IMR-90 (cell line): Measurements from ENCODE around the gene XPR1.
"Not testable (repeated sequence)": the region's sequence is repeated elsewhere in the genome, so short reads cannot be mapped to it uniquely, and the experiment has no call there.

ENCODE experiments used
- CHD1 ChIP-seq: IDR thresholded peaks from 2 replicates; pipeline ENCODE4 v1.6.1; 2012; ENCODE audit warnings: low read depth, low read length, improper control_type of control experiment
- CTCF ChIP-seq: conservative IDR thresholded peaks from 2 replicates; pipeline ENCODE4 v1.5.1; 2012; ENCODE audit warnings: mild to moderate bottlenecking, low read depth, low read length, improper control_type of control experiment
- ELK1 ChIP-seq: fragments of 150-350 bp; IDR thresholded peaks from 2 replicates; pipeline ENCODE4 v1.6.1; 2016; ENCODE audit warnings: low read depth, mild to moderate bottlenecking, low read length, moderate library complexity, borderline replicate concordance
- NFE2L2 ChIP-seq: fragments of 150-350 bp; IDR thresholded peaks from 2 replicates; pipeline ENCODE4 v1.6.1; 2016; ENCODE audit warnings: low read depth, mild to moderate bottlenecking, low read length
- POLR2A ChIP-seq: IDR thresholded peaks from 2 replicates; pipeline ENCODE4 v1.6.1; 2012; ENCODE audit warnings: mild to moderate bottlenecking, low read depth, low read length
- RAD21 ChIP-seq: IDR thresholded peaks from 2 replicates; pipeline ENCODE4 v1.6.1; 2012; ENCODE audit warnings: low read length, improper control_type of control experiment
- USF2 ChIP-seq: fragments of 150-350 bp; IDR thresholded peaks from 2 replicates; pipeline ENCODE4 v1.6.1; 2017; ENCODE audit warnings: mild to moderate bottlenecking, antibody characterized with exemption, low read length, low read depth

- not testable (repeated sequence) for TF ChIP-seq NFE2L2, RAD21, ELK1, CTCF, USF2, POLR2A, CHD1
Observed at GRCh38 chr1:180702376-180702775, 70.6 kb downstream of the XPR1 start.
